ENCODE measurements around the gene SEC23B. TPM values are rescaled to one million over a fixed set of nuclear protein-coding genes. Genes with fewer than 3 reads are reported as not detected.
A peak's percentile ranks its signal among the peaks of the same experiment; 100 is the strongest.

SEC23B gene
- total RNA-seq, 2 experiments from 2014 or later = 42.6 to 51.6 TPM

- ChIA-PET POLR2A (interaction anchor here (0.6 to 1.9 kb wide), 6 partner anchors 32 to 415 kb away, joined by 3 to 11 read pairs (median 4); partner anchors contain the start of genes DZANK1, POLR3F and SEC23B), CTCF (ENCODE audit: unreplicated experiment) (no interaction called here)
- H3K9me2 ChIP-seq (ENCODE audit: insufficient read depth, low read length) = no peaks in the 10 kb centered on the region
- no peaks in the 10 kb centered on the region for H3K9me3 ChIP-seq (ENCODE audit: low read length)
- peak; percentile 87 for DNase-seq (ENCODE audit: low spot score)
- no peaks in the 10 kb centered on the region; the same call in 1 of the 2 replicates for H3K79me2 ChIP-seq (ENCODE audit: insufficient read depth, low read depth, low read length)
- no TSS peak for BruUV-seq (replicated peaks)
- TF ChIP-seq, protein P1, sequence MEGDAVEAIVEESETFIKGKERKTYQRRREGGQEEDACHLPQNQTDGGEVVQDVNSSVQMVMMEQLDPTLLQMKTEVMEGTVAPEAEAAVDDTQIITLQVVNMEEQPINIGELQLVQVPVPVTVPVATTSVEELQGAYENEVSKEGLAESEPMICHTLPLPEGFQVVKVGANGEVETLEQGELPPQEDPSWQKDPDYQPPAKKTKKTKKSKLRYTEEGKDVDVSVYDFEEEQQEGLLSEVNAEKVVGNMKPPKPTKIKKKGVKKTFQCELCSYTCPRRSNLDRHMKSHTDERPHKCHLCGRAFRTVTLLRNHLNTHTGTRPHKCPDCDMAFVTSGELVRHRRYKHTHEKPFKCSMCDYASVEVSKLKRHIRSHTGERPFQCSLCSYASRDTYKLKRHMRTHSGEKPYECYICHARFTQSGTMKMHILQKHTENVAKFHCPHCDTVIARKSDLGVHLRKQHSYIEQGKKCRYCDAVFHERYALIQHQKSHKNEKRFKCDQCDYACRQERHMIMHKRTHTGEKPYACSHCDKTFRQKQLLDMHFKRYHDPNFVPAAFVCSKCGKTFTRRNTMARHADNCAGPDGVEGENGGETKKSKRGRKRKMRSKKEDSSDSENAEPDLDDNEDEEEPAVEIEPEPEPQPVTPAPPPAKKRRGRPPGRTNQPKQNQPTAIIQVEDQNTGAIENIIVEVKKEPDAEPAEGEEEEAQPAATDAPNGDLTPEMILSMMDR (conservative IDR thresholded peaks at IDR 0.05; ENCODE audit: low read length) = peak; percentile 76
- no peak for TF ChIP-seq EZH2phosphoT487 (IDR thresholded peaks at IDR 0.05; ENCODE audit: borderline replicate concordance, low read depth, low read length)
- peak within 1 kb of the TSS; percentile 88 for H3K4me2 ChIP-seq (ENCODE audit: low read length)
- H3K36me3 ChIP-seq (ENCODE audit: insufficient read depth, low read length) = no peaks in the 10 kb centered on the region
- peaks cover 15% of the 10 kb centered on the region for H3K4me1 ChIP-seq (ENCODE audit: insufficient read depth, low read length, poor library complexity, severe bottlenecking)
- H4K20me1 ChIP-seq (ENCODE audit: insufficient read depth, low read length) = no peaks in the 10 kb centered on the region
- H2AFZ ChIP-seq (ENCODE audit: low read length) = peak within 1 kb of the TSS; percentile 95
- peak within 1 kb of the TSS; percentile 81 for H3K4me3 ChIP-seq (ENCODE audit: low read depth, low read length, poor library complexity, severe bottlenecking)
- peak within 1 kb of the TSS; percentile 10 for H3K27ac ChIP-seq (ENCODE audit: low read depth, low read length, poor library complexity, severe bottlenecking)
- intact Hi-C loops (cut with micrococcal nuclease; ENCODE audit: unreplicated experiment) = loop anchor here (5.0 kb wide), 1 partner anchor 176 kb away; no protein-coding TSS in a partner anchor
Measured at GRCh38 chr20:18587665-18588573, 80.2 kb downstream of the SEC23B start, which contains the start of gene DTD1. TSS of gene DTD1 (plus strand) at chr20:18588054. CDS start at chr20:18588073, 19 bp downstream.

DNA sequence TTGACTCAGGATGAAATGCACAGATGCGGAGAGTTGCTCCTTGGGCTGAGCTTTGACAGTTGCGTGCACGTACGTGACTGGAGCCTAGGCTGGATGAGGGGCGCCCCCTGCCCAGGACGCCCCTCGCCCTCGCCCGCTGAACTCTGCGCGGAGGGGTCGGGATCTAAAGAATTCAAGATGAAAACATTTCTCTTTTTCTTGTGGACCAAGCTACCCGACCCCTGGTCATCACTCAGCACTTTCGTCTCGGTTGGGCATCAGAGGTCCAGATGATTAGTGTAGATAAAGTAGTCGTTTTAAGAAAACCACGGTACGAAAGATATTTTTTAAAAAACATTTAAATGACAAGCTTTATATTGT, 80.8 kb downstream of the SEC23B start:
- no TSS peak for BruUV-seq (replicated peaks)
- POLR2A ChIA-PET = interaction anchor here (0.6 to 1.9 kb wide), 7 partner anchors 32 to 414 kb away, joined by 3 to 11 read pairs (median 4); partner anchors contain the start of genes DZANK1, POLR3F and SEC23B

More for the DNA sequence above, 80.8 kb downstream of the SEC23B start:
- CTCF ChIA-PET (ENCODE audit: unreplicated experiment) = no interaction called here
- Histone ChIP-seq H3K4me2 (ENCODE audit: low read length) (peak overlapping the region; percentile 88), H3K9me2 (ENCODE audit: insufficient read depth, low read length) (no peaks in the 10 kb centered on the region), H3K27ac (ENCODE audit: low read depth, low read length, poor library complexity, severe bottlenecking) (peak overlapping the region; percentile 10), H3K4me3 (ENCODE audit: low read depth, low read length, poor library complexity, severe bottlenecking) (peak overlapping the region; percentile 81), H2AFZ (ENCODE audit: low read length) (peak overlapping the region; percentile 95), H3K9me3 (ENCODE audit: low read length) (no peaks in the 10 kb centered on the region), H3K4me1 (ENCODE audit: insufficient read depth, low read length, poor library complexity, severe bottlenecking) (peaks cover 15% of the 10 kb centered on the region), H3K36me3 (ENCODE audit: insufficient read depth, low read length) (no peaks in the 10 kb centered on the region), H4K20me1 (ENCODE audit: insufficient read depth, low read length) (no peaks in the 10 kb centered on the region), H3K79me2 (ENCODE audit: insufficient read depth, low read depth, low read length) (no peaks in the 10 kb centered on the region; the same call in 1 of the 2 replicates)
- no peak for DNase-seq (ENCODE audit: low spot score)
- TF ChIP-seq EZH2phosphoT487 (IDR thresholded peaks at IDR 0.05; ENCODE audit: borderline replicate concordance, low read depth, low read length) = no peak
- TF ChIP-seq, protein P1 (conservative IDR thresholded peaks at IDR 0.05; ENCODE audit: low read length) = no peak
- intact Hi-C loops (cut with micrococcal nuclease; ENCODE audit: unreplicated experiment) = loop anchor here (5.0 kb wide), 1 partner anchor 176 kb away; no protein-coding TSS in a partner anchor
